ENCODE data around the gene HMBS. TPM values are rescaled to one million over a fixed set of nuclear protein-coding genes. Genes with fewer than 3 reads are reported as not detected.
"Not testable (repeated sequence)": the region's sequence is repeated elsewhere in the genome, so short reads cannot be mapped to it uniquely, and the experiment has no call there.

Gene HMBS
- total RNA-seq, 1 donor from 2014 or later = 10.0 TPM

- no peaks in the 10 kb centered on the region for H3K27me3 ChIP-seq (ENCODE audit: control insufficient read depth, insufficient read depth, low read length)
- FAIRE-seq (no peak), DNase-seq (ENCODE audit: low read depth) (peak; percentile 30)
- no peak for TF ChIP-seq CTCF (IDR thresholded peaks at IDR 0.05; ENCODE audit: insufficient read depth, low read length, severe bottlenecking)
- H3K4me3 ChIP-seq (ENCODE audit: low read depth, low read length) = no peak overlapping the region
- H3K36me3 ChIP-seq (ENCODE audit: control insufficient read depth, insufficient read depth, low read length) = peaks cover 62% of the 10 kb centered on the region
Observed at GRCh38 chr11:119052163-119052814, 32.4 kb upstream of the HMBS start.

- no peak overlapping the region for H3K4me3 ChIP-seq (ENCODE audit: low read depth, low read length)
- FAIRE-seq (no peak), DNase-seq (ENCODE audit: low read depth) (no peak)
- peaks cover 46% of the 10 kb centered on the region for H3K36me3 ChIP-seq (ENCODE audit: control insufficient read depth, insufficient read depth, low read length)
- no peaks in the 10 kb centered on the region for H3K27me3 ChIP-seq (ENCODE audit: control insufficient read depth, insufficient read depth, low read length)
- TF ChIP-seq CTCF (IDR thresholded peaks at IDR 0.05; ENCODE audit: insufficient read depth, low read length, severe bottlenecking) = no peak
Observed at GRCh38 chr11:119054418-119054817, 30.3 kb upstream of the HMBS start.

- no peak for FAIRE-seq
Observed at GRCh38 chr11:119055901-119056300, 28.8 kb upstream of the HMBS start.

GRCh38 chr11:119056421-119056999 is 28.2 kb upstream of the HMBS start:
- peak; percentile 47 for DNase-seq (ENCODE audit: low read depth)
- Histone ChIP-seq H3K4me3 (ENCODE audit: low read depth, low read length) (peak overlapping the region; percentile 87), H3K36me3 (ENCODE audit: control insufficient read depth, insufficient read depth, low read length) (peaks cover 36% of the 10 kb centered on the region), H3K27me3 (ENCODE audit: control insufficient read depth, insufficient read depth, low read length) (no peaks in the 10 kb centered on the region)
- FAIRE-seq = no peak
- no peak for TF ChIP-seq CTCF (IDR thresholded peaks at IDR 0.05; ENCODE audit: insufficient read depth, low read length, severe bottlenecking)

More at GRCh38 chr11:119055901-119056300, 28.8 kb upstream of the HMBS start:
- DNase-seq (ENCODE audit: low read depth) = peak; percentile 36
- TF ChIP-seq CTCF (IDR thresholded peaks at IDR 0.05; ENCODE audit: insufficient read depth, low read length, severe bottlenecking) = no peak
- peak overlapping the region; percentile 87 for H3K4me3 ChIP-seq (ENCODE audit: low read depth, low read length)
- H3K27me3 ChIP-seq (ENCODE audit: control insufficient read depth, insufficient read depth, low read length) = no peaks in the 10 kb centered on the region
- H3K36me3 ChIP-seq (ENCODE audit: control insufficient read depth, insufficient read depth, low read length) = peaks cover 39% of the 10 kb centered on the region

DNA sequence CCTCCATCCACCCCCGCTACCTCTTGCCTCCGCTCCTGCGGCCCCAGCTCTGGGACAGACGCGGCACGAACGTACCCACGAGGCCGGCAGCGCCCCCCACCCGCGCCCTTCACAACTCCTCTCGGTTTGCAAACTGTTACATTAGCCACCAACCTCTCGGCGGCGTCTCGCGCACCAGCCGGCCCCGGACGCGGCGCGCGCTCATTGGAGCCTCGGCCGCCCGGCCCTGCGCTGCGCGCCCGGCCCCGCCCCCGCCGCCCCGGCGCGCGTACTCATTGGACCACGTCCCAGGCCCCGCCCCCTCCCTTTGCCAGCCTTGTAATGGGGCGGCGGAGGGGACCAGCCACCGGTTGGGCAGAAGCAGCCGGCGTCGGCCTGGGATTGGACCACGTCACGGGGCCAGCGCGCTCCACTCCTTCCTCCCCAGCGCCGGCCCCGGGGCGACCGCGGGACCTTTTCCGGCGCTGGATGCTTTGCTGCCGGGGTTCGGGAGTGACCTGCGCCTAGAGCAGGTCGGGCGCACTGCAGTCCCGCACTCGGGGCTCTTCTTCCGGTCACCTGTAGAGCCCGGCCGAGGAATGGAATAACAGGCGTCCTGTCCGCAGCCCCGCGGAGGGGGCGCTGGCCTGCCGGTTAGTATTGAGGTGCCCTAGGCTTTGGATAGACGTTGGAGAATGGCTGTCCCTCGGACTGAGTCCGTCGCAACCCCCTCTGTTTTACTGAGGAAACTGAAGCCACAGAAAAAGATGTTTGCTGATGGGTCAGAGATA is 27.5 kb upstream of the HMBS start, which contains the start of gene HYOU1:
Gene HYOU1 (minus strand): TSS at position 206 of the 770 bp plus-strand sequence. CDS start 1,045 bp downstream, outside the sequence.
- peak; percentile 29 for TF ChIP-seq CTCF (IDR thresholded peaks at IDR 0.05; ENCODE audit: insufficient read depth, low read length, severe bottlenecking)
- DNase-seq (ENCODE audit: low read depth) (peak; percentile 83), FAIRE-seq (no peak)
- peak within 1 kb of the TSS; percentile 87 for H3K4me3 ChIP-seq (ENCODE audit: low read depth, low read length)
- H3K27me3 ChIP-seq (ENCODE audit: control insufficient read depth, insufficient read depth, low read length) = no peaks in the 10 kb centered on the region
- peaks cover 29% of the 10 kb centered on the region for H3K36me3 ChIP-seq (ENCODE audit: control insufficient read depth, insufficient read depth, low read length)

GRCh38 chr11:119059128-119059527 is 25.6 kb upstream of the HMBS start:
- DNase-seq (ENCODE audit: low read depth); FAIRE-seq; H3K4me3 ChIP-seq (ENCODE audit: low read depth, low read length); H3K27me3 ChIP-seq (ENCODE audit: control insufficient read depth, insufficient read depth, low read length): not testable (repeated sequence)
- H3K36me3 ChIP-seq (ENCODE audit: control insufficient read depth, insufficient read depth, low read length) = peaks cover 17% of the 10 kb centered on the region
